Hypothalamus (tissue), 51 donors: ENCODE results near the gene PA2G4.
"Not testable (repeated sequence)": the region's sequence is repeated elsewhere in the genome, so short reads cannot be mapped to it uniquely, and the experiment has no call there.

ENCODE experiments used
- DNase-seq, 51 donors: peaks; one replicate each; lab custom pipeline; 2025; lab: John Stamatoyannopoulos, UW

PA2G4 gene

GRCh38 chr12:56151672-56152131, 47.3 kb downstream of the PA2G4 start:
- peak in 11 of 51 donors; percentile 12 to 59 (median 32) for DNase-seq

- DNase-seq: peak; percentile 31 to 95 (median 86)
Measured at GRCh38 chr12:56152132-56152755, 47.9 kb downstream of the PA2G4 start, which contains the start of gene MYL6B. TSS of gene MYL6B (plus strand) at chr12:56152587. CDS start at chr12:56153919, 1,332 bp downstream.

DNA sequence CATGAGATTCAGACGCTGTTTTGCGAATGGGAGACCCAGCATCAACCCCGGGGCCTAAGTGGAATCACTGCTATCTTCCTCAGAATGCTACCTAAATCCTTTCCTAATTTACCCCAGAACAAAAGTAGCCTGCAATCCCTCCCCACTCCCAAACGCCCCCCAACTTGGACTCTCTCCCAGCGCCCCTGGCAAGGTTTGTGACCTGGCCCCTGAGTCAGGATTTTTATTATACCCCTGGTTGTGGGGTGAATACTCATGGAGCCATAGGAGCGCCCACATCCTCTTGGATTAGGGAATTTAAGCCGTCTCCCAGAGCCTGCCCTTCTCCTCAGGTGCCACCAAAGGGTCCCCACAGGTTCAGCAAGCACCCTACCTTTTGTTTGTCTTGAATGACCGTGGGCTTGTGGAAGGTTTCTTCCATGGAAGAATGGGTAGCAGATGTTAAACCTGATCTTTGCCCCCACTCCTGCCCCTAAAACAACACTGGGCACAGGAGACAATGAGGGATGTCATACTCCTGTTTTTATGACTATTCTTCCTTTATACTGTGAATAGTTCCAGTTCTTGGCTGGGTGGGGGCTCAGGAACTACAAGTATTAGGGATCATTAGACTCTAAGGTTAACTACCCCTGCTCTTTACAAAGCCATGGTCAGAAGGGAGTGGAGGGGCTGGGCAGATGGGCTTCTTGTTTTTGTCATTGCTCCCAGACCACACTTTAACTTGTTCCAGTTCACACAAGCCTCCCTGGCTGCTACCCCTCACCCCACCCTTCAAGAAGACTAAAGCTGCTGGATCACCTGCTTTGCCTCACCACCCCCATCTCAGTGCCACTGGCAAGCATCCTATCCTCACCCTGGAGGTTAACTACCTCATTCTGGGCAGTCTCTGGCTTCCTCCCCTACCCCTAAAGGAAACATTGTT, 48.7 kb downstream of the PA2G4 start:
- DNase-seq: peak in 2 of 51 donors; percentile 2 to 26

DNA sequence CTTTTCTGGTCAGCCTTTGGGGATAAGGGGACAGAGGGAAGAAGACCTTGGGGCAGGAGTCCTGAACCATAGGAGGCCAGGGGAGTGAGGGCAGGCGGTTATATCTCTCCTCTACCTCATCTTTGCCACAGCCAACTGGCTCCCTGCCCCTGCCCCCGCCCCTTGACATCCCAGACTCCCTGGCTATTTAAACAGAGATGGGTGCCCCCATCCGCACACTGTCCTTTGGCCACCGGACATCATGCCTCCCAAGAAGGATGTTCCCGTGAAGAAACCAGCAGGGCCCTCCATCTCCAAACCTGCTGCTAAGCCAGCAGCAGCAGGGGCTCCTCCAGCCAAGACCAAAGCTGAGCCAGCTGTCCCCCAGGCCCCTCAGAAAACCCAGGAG, 49.3 kb downstream of the PA2G4 start:
- DNase-seq: no peak

DNA sequence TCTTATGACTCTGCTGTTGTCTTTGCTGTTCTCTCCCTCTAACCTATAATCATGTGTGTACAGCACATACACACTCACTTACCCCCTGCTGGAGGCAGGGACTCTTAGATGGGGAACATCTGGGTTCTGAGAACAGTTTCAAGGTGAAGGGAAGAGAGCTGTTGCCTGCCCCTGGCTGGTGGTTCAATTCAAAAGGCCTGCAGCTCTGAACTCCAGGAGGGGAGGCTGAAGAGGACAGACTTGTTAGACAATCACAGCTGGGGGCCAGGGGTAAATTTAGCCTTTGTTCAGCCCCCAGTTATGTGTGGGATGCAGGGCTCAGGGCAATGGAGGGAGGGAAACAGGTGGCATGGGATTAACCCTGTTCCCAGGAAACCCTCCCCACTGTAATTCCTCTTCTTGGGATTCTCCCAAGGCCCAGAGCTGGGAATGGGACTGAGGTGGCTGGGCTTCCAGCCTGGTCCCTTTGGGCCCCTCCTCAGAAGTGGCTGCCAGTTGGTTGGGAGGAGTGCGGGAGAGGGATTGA, 50.0 kb downstream of the PA2G4 start:
- DNase-seq: no peak

DNA sequence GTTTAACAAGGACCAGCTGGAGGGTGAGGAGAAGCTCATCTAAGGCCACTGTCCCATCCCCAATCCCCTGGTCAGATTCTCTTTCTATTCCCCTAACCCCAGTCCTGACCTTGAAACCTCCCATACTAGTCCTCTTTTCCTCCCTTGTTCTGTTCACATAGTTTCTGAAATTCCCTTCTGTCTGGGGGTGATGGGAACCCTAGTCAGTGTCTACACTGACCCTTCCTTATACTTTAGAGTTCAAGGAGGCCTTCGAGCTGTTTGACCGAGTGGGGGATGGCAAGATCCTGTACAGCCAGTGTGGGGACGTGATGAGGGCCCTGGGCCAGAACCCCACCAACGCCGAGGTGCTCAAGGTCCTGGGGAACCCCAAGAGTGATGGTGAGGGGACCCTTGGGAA, 50.5 kb downstream of the PA2G4 start:
- no peak for DNase-seq

DNA sequence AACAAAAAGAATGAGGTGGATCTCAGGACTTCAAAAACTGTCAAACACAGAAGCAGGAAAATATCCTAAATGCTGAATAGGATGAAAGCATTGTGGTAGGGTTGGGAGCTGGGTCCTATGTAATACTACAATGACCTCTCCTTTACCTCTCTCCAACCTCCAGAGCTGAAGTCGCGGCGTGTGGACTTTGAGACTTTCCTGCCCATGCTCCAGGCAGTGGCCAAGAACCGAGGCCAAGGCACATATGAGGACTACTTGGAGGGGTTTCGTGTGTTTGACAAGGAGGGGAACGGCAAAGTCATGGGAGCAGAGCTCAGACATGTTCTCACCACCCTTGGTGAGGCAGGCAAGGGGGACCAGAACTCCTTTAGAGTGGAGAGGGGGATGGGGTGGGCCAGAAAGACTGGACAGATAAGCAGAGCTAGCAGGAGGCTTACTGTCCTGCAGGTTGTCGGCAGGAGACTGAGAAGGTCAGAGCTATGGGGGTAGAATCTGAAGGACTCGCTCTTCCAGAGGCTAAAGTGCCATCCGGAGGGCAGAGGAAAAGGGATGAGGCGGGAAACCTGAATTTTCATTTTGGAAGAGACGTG, 51.0 kb downstream of the PA2G4 start:
- DNase-seq: no peak

GRCh38 chr12:56156464-56157200, 52.3 kb downstream of the PA2G4 start:
- DNase-seq: not testable (repeated sequence)

DNA sequence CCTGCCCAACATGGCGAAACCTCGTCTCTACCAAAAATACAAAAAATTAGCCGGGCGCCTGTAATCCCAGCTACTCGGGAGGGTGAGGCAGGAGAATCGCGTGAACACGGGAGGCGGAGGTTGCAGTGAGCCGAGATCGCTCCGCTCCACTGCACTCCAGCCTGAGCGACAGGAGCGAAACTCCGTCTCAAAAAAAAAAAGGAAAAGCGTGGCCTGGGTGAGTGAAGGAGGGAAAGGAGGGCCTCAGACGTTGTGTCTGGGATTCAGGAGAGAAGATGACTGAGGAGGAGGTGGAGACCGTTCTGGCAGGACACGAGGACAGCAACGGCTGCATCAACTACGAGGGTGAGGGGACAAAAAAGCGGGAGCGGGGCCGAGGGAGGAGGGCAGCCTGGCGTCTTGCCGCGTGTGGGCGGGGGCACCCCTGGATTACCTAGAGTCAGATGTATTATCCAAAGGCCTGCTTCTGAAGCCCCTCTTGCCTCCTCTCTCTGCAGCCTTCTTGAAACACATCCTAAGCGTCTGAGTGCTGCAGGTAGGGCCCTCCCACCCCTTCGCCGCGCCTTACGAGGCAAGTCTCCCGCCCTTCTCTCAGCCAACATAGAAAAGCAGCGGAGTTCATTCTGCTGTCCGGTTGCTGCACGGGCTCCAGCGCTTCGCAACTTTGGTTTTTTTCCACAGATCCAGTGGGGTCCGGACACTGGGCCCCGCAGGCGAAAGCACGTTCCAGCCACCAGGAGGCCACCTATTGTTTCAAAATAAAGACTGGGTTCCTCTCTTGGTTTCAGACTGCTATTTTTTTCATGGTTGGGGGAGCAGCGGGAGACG, 53.1 kb downstream of the PA2G4 start:
- DNase-seq: peak in 37 of 51 donors; percentile 12 to 80 (median 56)

- DNase-seq: peak; percentile 33 to 99 (median 92)
Measured at GRCh38 chr12:56158029-56158925, 53.9 kb downstream of the PA2G4 start, which contains the start of gene MYL6. TSS of gene MYL6 (plus strand) at chr12:56158359. CDS start at chr12:56158402, 43 bp downstream.

DNA sequence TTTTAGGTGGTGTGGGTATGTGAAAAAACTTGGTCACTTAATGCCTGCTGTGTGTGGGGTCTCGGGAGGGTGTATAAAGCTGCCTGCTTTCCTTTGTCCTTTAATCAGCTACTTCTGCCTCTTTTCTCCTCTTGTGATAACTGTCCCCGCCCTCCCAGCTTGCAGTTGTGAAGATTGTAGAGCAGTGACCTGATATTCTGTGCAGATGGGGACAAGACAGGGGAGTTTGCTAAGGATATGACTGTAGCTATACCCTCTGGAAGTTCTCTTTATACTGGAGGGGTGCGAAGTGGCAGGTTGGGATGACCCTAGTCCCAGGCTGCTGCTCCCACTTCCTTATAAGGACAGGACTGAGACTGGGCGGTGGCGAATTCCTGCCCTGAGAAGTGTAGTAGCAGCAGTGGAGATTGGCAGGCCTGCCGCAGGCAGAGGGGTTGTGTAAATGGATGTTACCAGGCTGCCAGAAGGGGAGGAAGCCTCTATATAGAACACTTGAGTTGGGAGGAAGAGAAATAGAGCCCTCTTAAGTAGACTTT, 54.6 kb downstream of the PA2G4 start:
- peak in 33 of 51 donors; percentile 5 to 54 (median 25) for DNase-seq

DNA sequence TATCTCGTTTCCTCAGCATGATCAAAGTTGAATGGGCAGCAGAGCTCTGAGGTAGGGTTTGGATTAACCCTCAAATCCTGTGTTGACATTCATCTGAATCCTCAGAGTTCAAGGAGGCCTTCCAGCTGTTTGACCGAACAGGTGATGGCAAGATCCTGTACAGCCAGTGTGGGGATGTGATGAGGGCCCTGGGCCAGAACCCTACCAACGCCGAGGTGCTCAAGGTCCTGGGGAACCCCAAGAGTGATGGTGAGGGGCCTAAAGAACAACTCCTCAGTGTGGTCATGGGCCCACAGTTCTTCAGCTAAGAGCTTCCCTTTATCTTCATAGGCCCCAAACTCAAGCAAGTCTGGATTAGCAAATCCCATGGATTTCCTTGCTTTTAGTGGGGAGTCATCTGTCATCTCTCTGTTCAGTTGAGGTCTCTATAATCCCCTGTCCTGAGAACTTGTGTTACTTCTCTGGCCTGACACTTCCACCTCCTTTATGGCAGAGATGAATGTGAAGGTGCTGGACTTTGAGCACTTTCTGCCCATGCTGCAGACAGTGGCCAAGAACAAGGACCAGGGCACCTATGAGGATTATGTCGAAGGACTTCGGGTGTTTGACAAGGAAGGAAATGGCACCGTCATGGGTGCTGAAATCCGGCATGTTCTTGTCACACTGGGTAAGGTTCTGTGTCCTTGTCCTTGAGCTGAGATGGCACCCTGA, 55.3 kb downstream of the PA2G4 start:
- no peak for DNase-seq

- DNase-seq: peak in 1 of 51 donors; percentile 9
Measured at GRCh38 chr12:56160193-56160763, 55.9 kb downstream of the PA2G4 start.

GRCh38 chr12:56160894-56161689, 56.7 kb downstream of the PA2G4 start:
- DNase-seq: no peak

DNA sequence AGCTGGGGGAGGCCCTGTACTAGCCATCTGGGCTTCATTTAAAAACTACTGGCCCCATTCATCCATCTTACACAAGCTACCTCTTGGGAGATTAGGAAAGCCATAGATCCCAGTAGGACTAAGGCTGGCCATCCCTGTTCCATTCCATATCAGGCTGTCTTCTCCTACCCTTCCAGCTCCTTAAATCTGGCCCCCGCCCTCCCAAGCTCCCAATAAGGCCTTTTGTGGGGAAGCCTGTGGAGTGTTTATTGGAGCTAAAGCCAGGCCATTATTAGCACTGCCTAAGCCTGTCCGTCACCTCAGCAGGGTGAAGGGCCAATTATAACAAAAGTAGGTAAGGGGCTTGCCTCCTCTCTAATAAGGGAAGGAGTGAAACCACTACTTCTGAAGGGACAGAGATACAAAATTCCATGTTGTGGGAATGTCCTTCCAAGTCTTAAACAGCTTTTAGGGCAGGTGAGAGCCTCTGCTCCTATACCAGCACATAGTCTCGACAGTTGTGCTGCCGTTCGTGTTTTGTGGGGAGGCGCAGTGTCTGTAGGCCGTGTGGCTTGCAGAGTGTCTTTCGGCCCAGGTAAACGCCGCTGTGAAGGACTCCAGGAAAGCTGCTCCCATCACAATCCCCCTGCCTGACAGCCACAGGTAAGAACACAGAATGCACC, 57.5 kb downstream of the PA2G4 start:
- DNase-seq: no peak
